K562 (cell line): Measurements from ENCODE around the gene SSR2. TPM values are rescaled to one million over a fixed set of nuclear protein-coding genes. Genes with fewer than 3 reads are reported as not detected.

Source experiments
- CC2D1A ChIP-seq: fragments of 450-650 bp; IDR thresholded peaks from 2 replicates; pipeline ENCODE4 v1.6.1; 2017; ENCODE audit warnings: mild to moderate bottlenecking
- ELF1 ChIP-seq: fragments of 200-800 bp; sonication (Bioruptor generic); IDR thresholded peaks from 2 replicates; pipeline ENCODE4 v1.6.1; 2016; ENCODE audit warnings: missing genetic modification characterization, missing compliant biosample characterization
- EP400 ChIP-seq: fragments of 450-650 bp; IDR thresholded peaks from 2 replicates; pipeline ENCODE4 v1.6.1; 2017; ENCODE audit warnings: antibody characterized with exemption, mild to moderate bottlenecking, moderate library complexity
- GATAD2A ChIP-seq: fragments of 450-650 bp; IDR thresholded peaks from 2 replicates; pipeline ENCODE4 v1.6.1; 2017
- HDGF ChIP-seq: fragments of 450-650 bp; IDR thresholded peaks from 2 replicates; pipeline ENCODE4 v1.6.1; 2016
- ILF3 ChIP-seq: fragments of 450-650 bp; IDR thresholded peaks from 2 replicates; pipeline ENCODE4 v1.6.1; 2018; ENCODE audit warnings: antibody characterized with exemption, mild to moderate bottlenecking, moderate library complexity, borderline replicate concordance
- KLF16 ChIP-seq: IDR thresholded peaks from 2 replicates; pipeline ENCODE4 v1.6.1; 2016; ENCODE audit warnings: antibody characterized with exemption
- MNT ChIP-seq, 2 experiments: fragments of 450-650 bp; conservative IDR thresholded peaks; 2 replicates each; pipeline ENCODE4 v1.6.1; 2017; ENCODE audit warnings: mild to moderate bottlenecking in 2 of 2, moderate library complexity in 2 of 2
- MXD1 ChIP-seq: fragments of 250-450 bp; sonication (Bioruptor Pico); IDR thresholded peaks from 2 replicates; pipeline ENCODE4 v1.8.0; 2021; ENCODE audit warnings: borderline replicate concordance, mild to moderate bottlenecking, moderate library complexity; ENCODE audit not compliant: poor library complexity, severe bottlenecking
- NKRF ChIP-seq: fragments of 450-650 bp; IDR thresholded peaks from 2 replicates; pipeline ENCODE4 v1.6.1; 2016; ENCODE audit warnings: borderline replicate concordance
- PML ChIP-seq: IDR thresholded peaks from 2 replicates; pipeline ENCODE4 v1.6.1; 2012; ENCODE audit warnings: low read length, inconsistent platforms
- POU5F1 ChIP-seq: fragments of 150-350 bp; IDR thresholded peaks from 2 replicates; pipeline ENCODE4 v1.6.1; 2014; ENCODE audit warnings: borderline replicate concordance, low read length, low read depth, mild to moderate bottlenecking; ENCODE audit not compliant: partially characterized antibody
- RAD51 ChIP-seq: fragments of 450-650 bp; IDR thresholded peaks from 2 replicates; pipeline ENCODE4 v1.7.1; 2016; ENCODE audit warnings: low read depth, mild to moderate bottlenecking, borderline replicate concordance
- RBBP5 ChIP-seq: fragments of 200-600 bp; sonication (generic); IDR thresholded peaks from 2 replicates; pipeline ENCODE4 v1.6.1; 2012; ENCODE audit warnings: borderline replicate concordance, mild to moderate bottlenecking, low read length, control low read depth, inconsistent platforms; ENCODE audit not compliant: insufficient read depth, poor library complexity, severe bottlenecking
- SMARCA4 ChIP-seq: fragments of 450-650 bp; IDR thresholded peaks from 2 replicates; pipeline ENCODE4 v1.6.1; 2016
- SMARCB1 ChIP-seq: IDR thresholded peaks from 2 replicates; pipeline ENCODE4 v1.6.1; 2011; ENCODE audit warnings: improper control_type of control experiment, low read depth; ENCODE audit not compliant: insufficient read length
- ZFX ChIP-seq: sonication (generic); formaldehyde crosslinking; IDR thresholded peaks from 2 replicates; pipeline ENCODE4 v1.8.0; 2022; ENCODE audit warnings: mild to moderate bottlenecking, missing genetic modification reagents, moderate library complexity
- polyA plus RNA-seq, 8 experiments: library from polyadenylated mRNA; depleted of rRNA in 4 of 8; stranded (reverse) in 5 of 8; unstranded in 3 of 8; fragments of >200 nt; fragmentation: Nextera tagmentation in 2 of 8; fragmentation: Illumina TruSeq in 1 of 8; extraction: Ambion mirVana in 2 of 8; extraction: Trizol in 1 of 8; gene quantifications; 2 replicates each; pipeline versions ENCODE4 v1.2.1 to v1.2.3, GENCODE V29; 2011 to 2014; ENCODE audit warnings: inconsistent platforms in 1 of 8, missing spikeins in 1 of 8
- total RNA-seq, 7 experiments: library from RNA; depleted of rRNA in 6 of 7; stranded (reverse); fragments of >200 nt in 6 of 7; fragmentation: Illumina TruSeq in 2 of 7; extraction: Trizol in 2 of 7; gene quantifications; 2 replicates each; pipeline versions ENCODE4 v1.2.1 to v1.2.3, GENCODE V29; 2011 to 2021; ENCODE audit warnings: low replicate concordance in 1 of 7
- TF ChIP-seq, protein P1 (sequence below): fragments of 250-450 bp; sonication (Bioruptor Pico); IDR thresholded peaks from 2 replicates; pipeline ENCODE4 v1.8.0; 2022; ENCODE audit warnings: inconsistent platforms
- TF ChIP-seq, protein P2 (sequence below): fragments of 450-650 bp; formaldehyde crosslinking; IDR thresholded peaks from 2 replicates; pipeline ENCODE4 v1.4.0; 2020; ENCODE audit warnings: mild to moderate bottlenecking, moderate library complexity

SSR2 gene
- total and polyA plus RNA-seq, 9 of the 15 experiments (the other 6 are each of a cell fraction or from before 2014, with no cell fraction given): 161 to 411 (median 240) TPM

GRCh38 chr1:155978325-155978972 is 42.3 kb downstream of the SSR2 start, which contains the start of gene ARHGEF2 (continued):
- TF ChIP-seq MXD1 (no peak), GATAD2A (0 out of 2 replicates have a peak, but pooled peaks have one; percentile 9), ILF3 (no peak), PML (peak; percentile 14; the same call in 1 of the 2 replicates), ZFX (peak; percentile 62; the same call in 1 of the 2 replicates), RBBP5 (peak; percentile 52), EP400 (peak; percentile 83), KLF16 (no peak), SMARCB1 (peak; percentile 40), MNT (conservative IDR thresholded peaks at IDR 0.05) (peak; percentile 72 to 83), CC2D1A (0 out of 2 replicates have a peak, but pooled peaks have one; percentile 49), ELF1 (peak; percentile 63), RAD51 (no peak), SMARCA4 (peak; percentile 9; the same call in 1 of the 2 replicates), NKRF (no peak; the same call in 1 of the 2 replicates), POU5F1 (no peak), HDGF (no peak)
- TF ChIP-seq, protein P1, sequence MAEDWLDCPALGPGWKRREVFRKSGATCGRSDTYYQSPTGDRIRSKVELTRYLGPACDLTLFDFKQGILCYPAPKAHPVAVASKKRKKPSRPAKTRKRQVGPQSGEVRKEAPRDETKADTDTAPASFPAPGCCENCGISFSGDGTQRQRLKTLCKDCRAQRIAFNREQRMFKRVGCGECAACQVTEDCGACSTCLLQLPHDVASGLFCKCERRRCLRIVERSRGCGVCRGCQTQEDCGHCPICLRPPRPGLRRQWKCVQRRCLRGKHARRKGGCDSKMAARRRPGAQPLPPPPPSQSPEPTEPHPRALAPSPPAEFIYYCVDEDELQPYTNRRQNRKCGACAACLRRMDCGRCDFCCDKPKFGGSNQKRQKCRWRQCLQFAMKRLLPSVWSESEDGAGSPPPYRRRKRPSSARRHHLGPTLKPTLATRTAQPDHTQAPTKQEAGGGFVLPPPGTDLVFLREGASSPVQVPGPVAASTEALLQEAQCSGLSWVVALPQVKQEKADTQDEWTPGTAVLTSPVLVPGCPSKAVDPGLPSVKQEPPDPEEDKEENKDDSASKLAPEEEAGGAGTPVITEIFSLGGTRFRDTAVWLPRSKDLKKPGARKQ (CRISPR knock-in tag): no peak
- TF ChIP-seq, protein P2, sequence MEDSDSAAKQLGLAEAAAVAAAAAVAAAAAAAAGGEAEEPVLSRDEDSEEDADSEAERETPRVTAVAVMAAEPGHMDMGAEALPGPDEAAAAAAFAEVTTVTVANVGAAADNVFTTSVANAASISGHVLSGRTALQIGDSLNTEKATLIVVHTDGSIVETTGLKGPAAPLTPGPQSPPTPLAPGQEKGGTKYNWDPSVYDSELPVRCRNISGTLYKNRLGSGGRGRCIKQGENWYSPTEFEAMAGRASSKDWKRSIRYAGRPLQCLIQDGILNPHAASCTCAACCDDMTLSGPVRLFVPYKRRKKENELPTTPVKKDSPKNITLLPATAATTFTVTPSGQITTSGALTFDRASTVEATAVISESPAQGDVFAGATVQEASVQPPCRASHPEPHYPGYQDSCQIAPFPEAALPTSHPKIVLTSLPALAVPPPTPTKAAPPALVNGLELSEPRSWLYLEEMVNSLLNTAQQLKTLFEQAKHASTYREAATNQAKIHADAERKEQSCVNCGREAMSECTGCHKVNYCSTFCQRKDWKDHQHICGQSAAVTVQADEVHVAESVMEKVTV (CRISPR knock-in tag): no peak
